GM10266 (cell line): ENCODE results near the gene SLC35F3.

Experiments used
- DNase-seq: peaks from one replicate; pipeline ENCODE4 v3.0.0; 2012; ENCODE audit errors: extremely low spot score
- CTCF ChIP-seq: IDR thresholded peaks from 2 replicates; pipeline ENCODE4 v1.5.1; 2012; ENCODE audit warnings: mild to moderate bottlenecking, low read depth; ENCODE audit not compliant: control insufficient read depth, insufficient read depth; ENCODE audit errors: missing control alignments

The SLC35F3 gene

GRCh38 chr1:234302354-234302962, 398.0 kb downstream of the SLC35F3 start:
- no peak for DNase-seq
- TF ChIP-seq CTCF = no peak

- DNase-seq = no peak
- TF ChIP-seq CTCF = no peak
These were observed 398.8 kb downstream of the SLC35F3 start for GRCh38 chr1:234303231-234303630.

GRCh38 chr1:234307726-234308125, 403.2 kb downstream of the SLC35F3 start:
- no peak for TF ChIP-seq CTCF
- no peak for DNase-seq

GRCh38 chr1:234309243-234309597, 404.7 kb downstream of the SLC35F3 start:
- no peak for DNase-seq
- TF ChIP-seq CTCF = peak; percentile 3

GRCh38 chr1:234309598-234310459, 405.4 kb downstream of the SLC35F3 start:
- peak; percentile 91 for TF ChIP-seq CTCF
- peak; percentile 78 for DNase-seq

GRCh38 chr1:234310460-234310817, 406.0 kb downstream of the SLC35F3 start:
- TF ChIP-seq CTCF = no peak
- no peak for DNase-seq

- no peak for TF ChIP-seq CTCF
- no peak for DNase-seq
These were observed 406.9 kb downstream of the SLC35F3 start for GRCh38 chr1:234311414-234311813.
